ENCODE measurements around the gene SEC11A.
"Not testable (repeated sequence)": the region's sequence is repeated elsewhere in the genome, so short reads cannot be mapped to it uniquely, and the experiment has no call there.

The SEC11A gene

DNA sequence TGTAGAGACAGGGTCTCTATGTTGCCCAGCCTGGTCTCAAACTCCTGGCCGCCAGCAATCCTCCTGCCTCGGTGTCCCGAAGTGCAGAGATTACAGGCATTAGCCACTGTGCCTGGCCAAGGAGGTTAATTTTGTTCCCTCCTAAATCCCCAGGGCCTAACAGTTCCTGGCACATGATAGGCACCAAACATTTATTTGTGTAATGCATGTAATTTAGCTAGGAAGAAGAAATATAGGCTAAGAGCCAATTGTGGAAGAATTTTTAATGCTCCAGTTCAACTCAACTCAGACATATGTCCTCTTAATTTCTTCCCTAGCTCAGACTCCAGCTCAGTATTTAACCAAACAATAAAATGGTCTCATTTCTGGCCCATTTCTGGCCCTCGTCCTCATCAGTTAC lies 24.8 kb upstream of the SEC11A start:
- H3K27ac ChIP-seq = no peak overlapping the region
- DNase-seq (ENCODE audit: low read depth, low spot score) = no peak

DNA sequence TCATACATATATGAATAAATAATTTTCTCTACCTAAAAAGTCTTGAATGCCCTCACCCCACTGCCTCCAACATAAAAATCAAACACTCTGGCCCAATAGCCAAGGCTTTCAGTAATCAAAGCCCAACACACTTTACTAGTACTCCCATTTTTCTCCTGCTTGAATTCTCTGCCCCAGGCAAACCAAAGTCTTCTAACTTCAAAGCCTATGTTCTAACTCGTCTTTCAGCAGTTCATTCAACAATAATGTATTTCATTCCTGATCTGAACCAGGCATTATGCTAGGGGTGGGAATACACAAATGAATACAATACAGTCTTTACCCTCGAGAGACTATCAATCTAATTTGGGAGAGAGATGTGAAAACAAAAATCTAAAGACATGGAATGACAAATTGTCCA lies 21.1 kb upstream of the SEC11A start:
- peak overlapping the region; percentile 3 for H3K27ac ChIP-seq
- no peak for DNase-seq (ENCODE audit: low read depth, low spot score)

- DNase-seq (ENCODE audit: low read depth, low spot score) = no peak
- peak overlapping the region; percentile 94 for H3K27ac ChIP-seq
Measured at GRCh38 chr15:84736375-84736774, 20.4 kb upstream of the SEC11A start.

GRCh38 chr15:84735480-84736061 lies 19.6 kb upstream of the SEC11A start:
- DNase-seq (ENCODE audit: low read depth, low spot score) = not testable (repeated sequence)
- peak overlapping the region; percentile 94 for H3K27ac ChIP-seq

DNA sequence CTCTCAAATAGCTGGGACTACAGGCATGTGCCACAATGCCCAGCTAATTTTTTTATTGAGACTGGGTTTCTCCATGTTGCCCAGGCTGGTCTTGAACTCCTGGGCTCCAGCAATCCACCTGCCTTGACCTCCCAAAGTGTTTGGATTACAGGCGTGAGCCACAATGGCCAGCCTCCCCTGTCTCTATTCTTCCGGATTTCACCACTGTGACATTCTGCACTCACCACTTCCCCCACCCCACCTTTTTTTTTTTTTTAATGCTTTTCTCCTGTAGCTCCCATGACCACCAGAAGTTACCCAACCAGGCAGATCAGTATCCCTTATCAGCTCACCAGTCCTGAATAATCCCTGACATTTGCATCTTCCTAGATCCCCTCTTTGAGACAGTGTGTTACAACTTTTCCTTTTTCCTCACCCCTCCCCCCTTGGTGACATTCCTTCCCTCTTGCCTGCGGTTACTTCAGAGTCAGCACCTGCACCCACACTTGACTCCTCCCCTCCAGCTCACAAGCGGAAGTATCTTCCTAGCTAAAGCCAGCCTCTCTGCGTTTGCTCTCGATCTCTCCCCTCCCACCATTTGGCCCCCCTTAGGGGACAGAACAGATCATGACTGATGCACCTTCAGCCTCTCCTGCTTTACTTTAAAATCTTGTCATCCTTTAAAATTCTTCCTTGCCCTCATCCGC lies 19.0 kb upstream of the SEC11A start:
- DNase-seq (ENCODE audit: low read depth, low spot score) = peak; percentile 57

DNA sequence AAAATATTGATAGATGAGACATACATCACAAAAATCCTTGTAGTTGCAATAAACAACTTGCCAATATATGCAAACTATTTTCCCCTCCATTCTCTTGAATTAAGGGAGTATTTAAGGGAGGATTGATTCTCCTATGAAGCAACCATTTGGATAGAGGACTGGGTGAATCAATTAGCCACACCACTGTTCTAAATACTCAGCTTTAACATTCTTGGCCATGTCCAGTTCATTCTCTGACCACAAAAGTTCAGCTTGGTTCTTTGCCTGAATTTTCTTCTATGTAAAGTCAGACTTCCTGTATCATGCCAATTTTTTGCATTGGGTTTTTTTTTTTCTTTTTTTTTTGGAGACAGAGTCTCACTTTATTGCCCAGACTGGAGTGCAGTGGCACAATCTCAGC lies 15.8 kb upstream of the SEC11A start:
- DNase-seq (ENCODE audit: low read depth, low spot score) = no peak

More for the DNA sequence above, 19.0 kb upstream of the SEC11A start:
- peak overlapping the region; percentile 94 for H3K27ac ChIP-seq

GRCh38 chr15:84727429-84727828 lies 11.5 kb upstream of the SEC11A start:
- no peak overlapping the region for H3K27ac ChIP-seq
- no peak for DNase-seq (ENCODE audit: low read depth, low spot score)

More for the DNA sequence above, 15.8 kb upstream of the SEC11A start:
- H3K27ac ChIP-seq = no peak overlapping the region

DNA sequence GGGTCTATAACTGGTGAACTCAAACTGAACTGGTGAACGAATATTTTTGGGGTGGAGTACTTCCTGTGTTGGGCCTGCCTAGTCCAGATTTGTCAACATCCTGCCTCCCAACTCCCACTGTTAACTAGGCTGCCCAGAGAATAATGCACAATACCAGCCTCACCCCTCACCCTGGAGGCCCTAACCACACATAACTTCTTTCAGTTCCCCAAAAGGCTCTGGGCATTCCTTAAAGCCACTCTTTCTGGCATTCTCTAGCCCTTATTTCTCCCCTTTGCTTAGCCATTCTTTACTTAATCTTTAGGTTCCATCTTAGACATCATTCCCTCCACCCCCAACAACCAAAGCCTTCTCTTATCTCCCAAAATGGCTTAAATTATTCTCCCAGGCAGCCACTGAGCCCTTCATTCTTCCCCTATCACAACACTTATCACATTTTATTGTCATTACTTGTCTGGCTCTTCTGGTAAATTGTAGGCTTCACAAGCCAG lies 9.1 kb upstream of the SEC11A start:
- H3K27ac ChIP-seq = peak overlapping the region; percentile 64
- no peak for DNase-seq (ENCODE audit: low read depth, low spot score)

GRCh38 chr15:84722628-84723027 lies 6.7 kb upstream of the SEC11A start:
- no peak overlapping the region for H3K27ac ChIP-seq
- DNase-seq (ENCODE audit: low read depth, low spot score) = no peak

DNA sequence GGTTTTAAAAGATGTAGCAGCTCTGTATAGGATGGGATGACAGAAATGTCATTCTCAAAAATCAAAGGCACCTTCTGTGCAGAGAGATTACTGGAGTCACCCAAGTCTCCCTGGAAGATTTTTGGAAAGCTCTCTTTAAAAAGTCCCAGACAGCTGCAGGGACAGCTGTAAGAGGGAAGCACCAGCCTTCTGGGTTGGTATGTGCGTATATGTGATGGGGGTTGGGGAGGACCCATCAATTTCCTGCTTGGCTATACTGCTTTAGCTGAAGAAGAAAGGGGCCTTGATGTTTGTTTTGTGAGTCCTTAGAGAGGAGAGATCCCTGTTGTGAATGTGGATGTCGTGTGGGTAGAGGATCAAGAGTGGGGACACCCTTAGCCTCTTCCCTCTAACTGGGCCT lies 5.4 kb upstream of the SEC11A start:
- no peak for DNase-seq (ENCODE audit: low read depth, low spot score)
- no peak overlapping the region for H3K27ac ChIP-seq

DNA sequence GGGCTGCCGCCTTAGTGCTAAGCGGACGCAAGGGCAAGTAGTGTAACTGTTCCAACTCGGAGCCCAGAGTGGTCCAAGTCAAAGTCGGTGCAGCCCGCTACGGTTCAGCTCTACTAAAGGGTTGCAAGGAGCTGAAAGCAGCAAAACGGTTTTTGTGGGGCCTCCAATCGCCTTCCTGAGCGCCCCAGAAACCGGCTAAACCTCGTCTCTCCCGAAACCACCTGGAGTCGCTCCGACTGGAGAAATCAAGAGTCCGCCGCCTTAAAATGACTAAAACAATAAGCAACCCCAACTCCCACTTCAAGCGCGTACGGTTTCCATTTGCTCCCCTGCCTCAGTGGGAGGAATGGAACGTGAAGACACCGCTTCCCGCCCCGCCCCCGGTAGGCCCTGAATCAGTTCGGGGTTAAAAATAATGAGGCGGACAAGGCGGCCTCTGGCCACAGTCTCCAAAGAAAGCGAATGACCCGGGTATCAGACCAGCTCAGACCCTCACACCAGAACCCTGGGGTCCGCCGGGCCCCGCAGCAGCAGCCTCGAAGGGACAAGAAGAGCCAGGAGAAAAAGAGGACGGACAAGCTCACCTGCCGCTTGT lies 401 bp downstream of the SEC11A start:
- peak overlapping the region; percentile 94 for H3K27ac ChIP-seq
- DNase-seq (ENCODE audit: low read depth, low spot score) = no peak

DNA sequence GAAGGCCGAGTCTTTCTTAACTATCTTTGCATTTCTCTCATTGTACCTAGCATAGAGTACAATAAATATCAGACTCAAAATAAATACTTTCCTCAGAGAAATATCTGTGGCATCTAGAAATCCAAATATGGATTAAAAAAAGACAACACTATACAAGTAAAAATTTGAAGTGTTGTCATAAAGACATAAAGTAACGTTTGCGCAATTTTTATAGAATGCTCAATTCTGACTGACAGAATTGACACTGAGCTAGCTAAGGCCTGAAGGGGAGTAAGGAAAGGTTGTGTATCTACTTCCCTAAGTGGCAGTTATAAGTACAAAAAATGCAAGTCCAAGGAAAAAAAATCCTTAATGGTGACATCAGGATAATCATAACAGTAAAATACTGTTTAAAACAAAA lies 1.1 kb downstream of the SEC11A start:
- H3K27ac ChIP-seq = peak overlapping the region; percentile 94
- no peak for DNase-seq (ENCODE audit: low read depth, low spot score)

- no peak for DNase-seq (ENCODE audit: low read depth, low spot score)
- no peak overlapping the region for H3K27ac ChIP-seq
Measured at GRCh38 chr15:84714372-84714771, 1.6 kb downstream of the SEC11A start.

DNA sequence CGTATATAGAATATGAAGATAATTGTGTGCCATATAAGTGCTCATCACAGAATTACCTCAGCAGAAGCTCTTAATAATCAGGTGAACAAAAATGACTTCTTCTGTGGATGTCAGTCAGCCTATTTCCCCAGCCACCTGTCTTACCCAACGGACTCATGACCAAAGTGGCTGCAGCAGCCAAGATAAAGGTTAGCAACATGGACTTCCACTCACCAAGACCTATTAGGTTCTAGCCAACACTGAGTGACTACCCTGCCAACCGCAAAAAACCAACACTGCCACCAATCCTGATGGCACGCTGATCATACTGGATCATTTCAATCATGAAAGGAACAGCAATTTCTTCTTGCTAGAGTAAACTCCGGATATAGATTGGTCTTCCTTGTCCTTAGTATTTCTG lies 12.1 kb downstream of the SEC11A start:
- no peak for DNase-seq (ENCODE audit: low read depth, low spot score)
- H3K27ac ChIP-seq = no peak overlapping the region

DNA sequence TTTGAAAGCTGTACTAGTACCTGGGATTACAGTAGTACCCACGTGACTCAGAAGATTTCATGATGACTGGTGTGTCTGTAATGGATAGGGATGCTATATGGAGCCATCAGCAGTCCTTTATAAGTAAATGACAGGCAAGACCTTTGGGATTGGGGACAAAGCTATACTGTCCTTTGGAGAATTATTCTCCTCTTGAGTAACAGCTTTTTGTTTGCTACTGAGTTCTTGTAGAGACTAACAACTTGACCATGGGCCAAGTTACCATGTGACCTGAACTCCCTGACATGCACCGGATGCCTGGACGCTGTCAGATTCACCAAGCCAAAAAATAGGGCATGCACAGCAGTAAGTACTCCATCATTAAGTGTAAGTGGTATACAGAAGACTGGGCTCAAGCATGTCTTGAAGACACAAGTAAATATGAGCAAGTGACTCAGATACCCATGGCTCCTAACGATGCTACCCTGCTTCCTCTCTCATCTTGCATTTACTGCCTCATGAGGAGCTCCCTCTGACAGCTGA lies 12.9 kb downstream of the SEC11A start:
- DNase-seq (ENCODE audit: low read depth, low spot score) = no peak
- no peak overlapping the region for H3K27ac ChIP-seq

- no peak for DNase-seq (ENCODE audit: low read depth, low spot score)
- no peak overlapping the region for H3K27ac ChIP-seq
Measured at GRCh38 chr15:84699538-84700191, 16.3 kb downstream of the SEC11A start.

DNA sequence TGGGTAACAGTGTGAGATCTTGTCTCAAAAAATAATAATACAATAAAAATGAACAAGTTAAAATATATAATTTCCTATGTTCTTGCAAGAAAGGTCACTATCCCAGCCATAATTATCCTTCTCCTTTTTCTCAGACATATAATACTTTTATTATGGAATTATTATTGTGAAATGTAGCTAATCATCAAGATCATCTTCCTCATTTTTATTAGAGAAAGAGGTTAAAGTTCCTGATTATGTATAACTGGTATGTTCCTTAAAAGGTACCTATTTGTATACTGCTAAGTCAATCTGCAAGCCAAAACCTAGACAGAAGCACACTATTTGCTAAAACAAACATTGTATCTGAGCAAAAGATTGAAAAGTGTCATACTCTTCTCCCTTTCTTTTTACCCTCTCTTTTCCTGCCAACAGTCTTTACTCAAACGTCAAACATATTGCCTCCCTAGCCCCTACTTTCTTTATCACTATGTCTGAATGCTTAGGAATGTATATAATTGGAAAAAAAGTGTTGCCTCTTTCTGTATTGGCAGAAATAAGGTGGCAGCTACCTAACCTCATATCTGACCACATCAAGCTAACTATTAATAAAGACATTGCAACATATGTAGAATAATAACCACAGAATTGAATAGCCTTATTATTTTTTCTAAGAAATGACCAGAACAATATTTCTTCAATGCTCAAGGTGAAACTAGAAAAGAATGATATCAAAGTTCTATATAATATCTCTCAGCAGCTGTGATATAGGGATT lies 18.5 kb downstream of the SEC11A start:
- H3K27ac ChIP-seq = no peak overlapping the region
- DNase-seq (ENCODE audit: low read depth, low spot score) = no peak

DNA sequence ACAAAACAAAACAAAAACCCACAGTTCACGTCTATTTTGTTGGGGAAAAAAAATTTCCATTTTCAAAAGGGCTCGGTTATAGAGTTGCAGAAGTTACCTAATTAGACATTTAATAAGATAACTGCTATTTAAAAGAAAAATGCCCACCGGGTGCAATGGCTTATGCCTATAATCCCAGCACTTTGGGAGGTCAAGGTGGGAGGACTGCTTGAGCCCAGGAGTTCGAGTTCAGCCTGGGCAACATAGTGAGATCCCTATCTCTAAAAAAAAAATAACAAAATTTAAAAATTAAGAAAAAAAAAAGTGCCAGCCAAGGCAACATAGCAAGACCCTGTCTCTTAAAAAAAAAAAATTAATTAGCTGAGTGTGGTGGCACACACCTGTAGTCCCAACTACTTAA lies 19.2 kb downstream of the SEC11A start:
- no peak overlapping the region for H3K27ac ChIP-seq
- no peak for DNase-seq (ENCODE audit: low read depth, low spot score)

- H3K27ac ChIP-seq = no peak overlapping the region
- no peak for DNase-seq (ENCODE audit: low read depth, low spot score)
Measured at GRCh38 chr15:84690342-84690741, 25.6 kb downstream of the SEC11A start.

DNA sequence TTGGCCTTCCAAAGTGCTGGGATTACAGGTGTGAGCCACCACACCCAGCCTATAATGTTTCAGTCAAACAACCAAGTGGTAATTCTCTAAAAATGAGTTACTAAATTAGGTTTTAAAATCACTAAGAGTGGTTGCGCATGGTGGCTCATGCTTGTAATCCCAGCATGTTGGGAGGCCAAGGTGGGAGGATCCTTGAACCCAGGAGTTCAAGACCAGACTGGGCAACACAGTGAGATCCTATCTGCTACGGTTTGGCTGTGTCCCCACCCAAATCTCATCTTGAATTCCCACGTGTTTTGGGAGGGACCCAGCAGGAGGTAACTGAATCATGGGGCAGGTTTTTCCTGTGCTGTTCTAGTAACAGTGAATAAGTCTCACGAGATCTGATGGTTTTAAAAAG lies 26.1 kb downstream of the SEC11A start:
- H3K27ac ChIP-seq = no peak overlapping the region
- no peak for DNase-seq (ENCODE audit: low read depth, low spot score)
